ENCODE measurements around the gene MCF2L.

MCF2L gene

DNA sequence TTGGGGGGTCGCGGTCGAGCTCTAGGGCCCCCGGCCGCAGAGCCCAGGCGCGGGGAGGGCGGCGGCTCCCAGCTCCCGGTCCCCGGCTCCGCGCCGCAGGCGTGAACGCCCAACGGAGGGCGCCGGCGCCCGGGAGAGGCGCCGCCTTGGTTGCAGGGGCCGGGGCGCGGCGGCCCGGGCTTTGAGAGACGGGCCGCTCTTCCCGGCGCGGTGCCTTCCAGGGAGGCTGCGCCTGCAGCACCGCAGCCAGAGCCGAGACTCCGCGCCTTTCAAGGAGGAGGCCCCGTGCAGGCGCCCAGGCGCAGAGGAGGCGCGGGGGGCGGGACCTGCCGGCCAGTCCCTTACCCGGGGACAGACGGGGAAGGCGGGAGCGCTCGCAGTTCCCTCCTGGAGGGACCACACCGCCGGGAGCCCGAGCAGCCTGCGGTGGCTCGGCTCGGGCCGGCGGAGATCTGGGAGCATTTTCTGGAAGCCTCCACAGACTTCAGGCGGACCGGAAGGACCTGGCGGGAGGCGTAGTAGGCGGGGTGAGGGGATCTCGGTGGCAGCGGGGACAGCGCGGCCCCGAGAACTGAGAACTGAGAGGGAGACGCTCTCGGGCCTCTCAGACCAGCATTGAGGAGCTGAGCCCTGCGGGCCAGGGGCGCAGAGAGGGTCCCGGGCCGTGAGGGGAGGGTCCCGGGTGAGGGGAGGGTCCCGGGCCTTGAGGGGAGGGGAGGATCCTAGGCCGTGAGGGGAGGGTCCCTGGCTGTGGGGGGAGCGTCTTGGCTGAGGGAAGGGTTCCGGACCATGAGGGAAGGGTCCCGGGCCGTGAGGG is 25.5 kb upstream of the MCF2L start:
- TF ChIP-seq, protein P1, sequence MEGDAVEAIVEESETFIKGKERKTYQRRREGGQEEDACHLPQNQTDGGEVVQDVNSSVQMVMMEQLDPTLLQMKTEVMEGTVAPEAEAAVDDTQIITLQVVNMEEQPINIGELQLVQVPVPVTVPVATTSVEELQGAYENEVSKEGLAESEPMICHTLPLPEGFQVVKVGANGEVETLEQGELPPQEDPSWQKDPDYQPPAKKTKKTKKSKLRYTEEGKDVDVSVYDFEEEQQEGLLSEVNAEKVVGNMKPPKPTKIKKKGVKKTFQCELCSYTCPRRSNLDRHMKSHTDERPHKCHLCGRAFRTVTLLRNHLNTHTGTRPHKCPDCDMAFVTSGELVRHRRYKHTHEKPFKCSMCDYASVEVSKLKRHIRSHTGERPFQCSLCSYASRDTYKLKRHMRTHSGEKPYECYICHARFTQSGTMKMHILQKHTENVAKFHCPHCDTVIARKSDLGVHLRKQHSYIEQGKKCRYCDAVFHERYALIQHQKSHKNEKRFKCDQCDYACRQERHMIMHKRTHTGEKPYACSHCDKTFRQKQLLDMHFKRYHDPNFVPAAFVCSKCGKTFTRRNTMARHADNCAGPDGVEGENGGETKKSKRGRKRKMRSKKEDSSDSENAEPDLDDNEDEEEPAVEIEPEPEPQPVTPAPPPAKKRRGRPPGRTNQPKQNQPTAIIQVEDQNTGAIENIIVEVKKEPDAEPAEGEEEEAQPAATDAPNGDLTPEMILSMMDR (IDR thresholded peaks at IDR 0.05; ENCODE audit: low read depth, low read length, missing control alignments) = no peak
- no peak for DNase-seq (ENCODE audit: low read depth)
- H3K4me3 ChIP-seq (ENCODE audit: low read depth, low read length) = peak overlapping the region; percentile 26; the same call in 1 of the 2 replicates

DNA sequence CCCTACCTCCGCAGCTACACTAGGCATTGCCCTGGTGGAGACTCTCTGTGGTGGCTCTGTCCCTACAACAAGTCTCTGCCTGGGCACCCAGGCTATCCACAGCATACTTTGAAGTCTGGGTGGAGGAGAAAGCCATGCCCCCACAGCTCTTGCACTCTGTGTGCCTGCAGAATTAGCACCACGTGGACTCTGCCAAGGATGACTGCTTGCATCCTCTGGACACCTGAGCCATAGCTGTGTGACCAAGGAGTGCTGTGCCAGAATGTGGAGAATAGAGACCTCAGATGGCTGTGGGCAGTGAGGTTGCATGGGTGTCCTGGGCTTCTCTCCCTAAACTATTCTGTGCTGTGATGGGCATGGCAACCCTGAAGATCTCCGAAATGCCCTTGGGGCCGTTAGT is 21.2 kb upstream of the MCF2L start:
- no peak overlapping the region for H3K4me3 ChIP-seq (ENCODE audit: low read depth, low read length)
- TF ChIP-seq, protein P1 (IDR thresholded peaks at IDR 0.05; ENCODE audit: low read depth, low read length, missing control alignments) = no peak
- no peak for DNase-seq (ENCODE audit: low read depth)

DNA sequence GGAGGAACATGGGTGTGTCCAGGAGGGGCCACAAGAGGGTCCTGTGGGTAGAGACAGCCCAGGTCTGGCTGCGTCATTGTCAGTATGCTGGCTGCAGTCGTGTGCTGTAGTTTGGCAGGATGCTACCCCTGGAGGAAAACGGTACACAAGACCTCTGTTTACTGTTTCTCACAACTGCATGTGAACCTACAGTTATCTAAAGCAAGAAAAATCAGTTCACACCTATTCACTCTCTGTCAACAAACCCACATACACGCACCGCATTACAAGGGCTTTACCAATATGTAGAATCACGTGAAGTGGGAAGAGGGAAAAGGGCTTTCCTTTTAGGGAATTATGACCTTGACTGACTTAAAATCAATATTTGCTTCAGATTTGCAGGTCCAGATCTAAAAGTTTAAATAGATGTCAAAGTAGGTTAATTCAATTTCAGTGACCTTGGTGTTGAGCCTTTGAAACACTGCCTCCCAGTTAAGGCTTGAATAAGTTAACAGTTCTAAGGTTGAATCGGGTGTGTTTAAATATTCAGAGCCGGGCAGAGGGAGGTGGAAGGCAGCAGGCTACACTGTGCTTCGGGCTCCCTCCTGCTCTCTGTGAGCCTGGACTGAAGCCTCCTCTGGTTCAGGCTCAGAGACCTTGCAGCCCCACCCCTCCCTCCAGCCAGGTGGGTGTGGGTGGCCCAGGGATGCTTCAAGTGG is 17.2 kb upstream of the MCF2L start:
- TF ChIP-seq, protein P1 (IDR thresholded peaks at IDR 0.05; ENCODE audit: low read depth, low read length, missing control alignments) = no peak

DNA sequence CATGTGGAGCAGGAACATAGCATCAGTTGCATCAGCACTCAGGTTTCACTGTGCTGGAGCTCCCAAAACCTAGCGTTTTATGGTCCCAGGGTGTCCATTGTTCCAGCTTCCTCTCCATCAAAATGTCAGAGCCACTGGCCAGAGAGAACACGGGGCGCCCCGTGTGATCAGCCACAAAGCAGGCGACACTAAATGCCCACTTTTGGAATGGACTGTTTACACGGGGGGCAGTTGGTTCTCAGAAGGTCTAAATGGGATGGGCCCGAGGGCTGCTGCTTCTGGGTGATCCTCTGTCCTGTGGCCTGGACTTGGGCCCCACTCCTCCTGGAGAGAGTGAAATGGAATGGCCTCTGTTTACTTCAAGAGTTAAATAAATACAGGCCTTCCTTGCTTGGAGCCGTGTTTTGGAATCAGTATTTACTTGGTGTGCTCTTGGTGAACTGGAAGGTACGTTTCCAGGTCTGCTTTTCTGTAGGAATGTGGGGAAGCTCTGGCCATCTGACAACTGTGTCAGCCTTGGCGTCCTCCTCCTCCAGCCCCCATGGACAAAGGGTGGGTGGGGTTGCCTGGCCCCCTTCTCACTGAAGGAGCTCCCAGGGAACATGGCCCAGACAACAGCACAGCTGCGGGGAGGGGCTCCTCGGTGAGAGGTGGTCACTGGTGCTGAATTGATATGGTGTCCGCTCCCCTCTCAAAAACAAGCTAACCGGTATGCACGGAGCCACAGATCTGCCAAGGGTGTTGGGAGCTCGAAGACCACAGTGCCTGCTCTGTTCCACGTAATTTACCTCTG is 16.1 kb upstream of the MCF2L start:
- no peak overlapping the region for H3K4me3 ChIP-seq (ENCODE audit: low read depth, low read length)
- no peak for DNase-seq (ENCODE audit: low read depth)
- TF ChIP-seq, protein P1 (IDR thresholded peaks at IDR 0.05; ENCODE audit: low read depth, low read length, missing control alignments) = no peak

More for the DNA sequence above, 17.2 kb upstream of the MCF2L start:
- H3K4me3 ChIP-seq (ENCODE audit: low read depth, low read length) = no peak overlapping the region
- no peak for DNase-seq (ENCODE audit: low read depth)

DNA sequence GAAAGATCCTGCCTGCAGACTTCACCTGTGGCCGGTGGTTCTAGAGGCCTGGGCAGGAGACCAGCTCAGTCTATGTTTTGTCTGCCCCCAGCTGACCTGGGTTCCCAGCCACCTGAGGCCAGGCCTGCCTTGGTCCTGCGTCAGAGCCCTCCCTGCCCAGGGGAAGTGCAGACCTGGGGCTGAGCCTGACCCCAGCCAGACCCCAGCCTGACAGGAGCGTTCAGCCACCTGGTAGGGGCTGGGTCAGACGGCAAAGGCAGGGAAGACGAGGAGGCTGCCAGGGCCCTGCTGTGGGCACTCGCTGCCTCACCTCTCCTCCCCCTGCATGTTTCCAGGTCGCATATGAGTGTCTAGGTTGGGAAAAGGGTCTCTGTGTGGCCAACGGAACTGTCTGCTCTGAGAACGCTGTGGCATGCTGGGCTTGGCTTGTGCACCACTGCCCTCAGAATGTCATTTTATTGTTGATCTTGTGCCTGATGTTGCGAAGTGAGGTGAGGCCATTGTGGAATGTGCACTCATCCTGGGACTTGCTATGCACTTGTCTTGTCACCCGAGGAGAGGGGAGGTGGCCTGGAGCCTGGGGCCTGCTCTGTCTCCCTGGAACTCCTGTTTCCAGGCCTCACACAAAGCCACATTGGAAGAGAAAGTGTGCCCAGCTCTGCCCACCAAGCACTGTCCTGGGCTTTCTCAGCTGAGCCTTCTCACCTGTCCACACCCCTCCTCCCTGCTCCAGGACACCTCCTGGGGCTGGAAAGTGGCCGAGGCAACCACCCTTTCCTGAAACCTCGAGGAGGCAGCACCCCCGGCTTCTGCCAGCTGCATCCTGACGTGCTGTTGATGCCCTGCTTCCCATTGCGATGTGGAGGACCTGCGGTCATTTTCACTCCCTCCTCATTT is 15.2 kb upstream of the MCF2L start:
- no peak overlapping the region for H3K4me3 ChIP-seq (ENCODE audit: low read depth, low read length)
- TF ChIP-seq, protein P1 (IDR thresholded peaks at IDR 0.05; ENCODE audit: low read depth, low read length, missing control alignments) = no peak
- DNase-seq (ENCODE audit: low read depth) = no peak

Data from GM12864 (cell line).